Right cardiac atrium (tissue), 5 donors: ENCODE data around the gene RO60. TPM values are rescaled to one million over a fixed set of nuclear protein-coding genes. Genes with fewer than 3 reads are reported as not detected.

Source experiments
- polyA plus RNA-seq: library from polyadenylated mRNA; stranded (reverse); fragments of 200-250 nt; gene quantifications from one replicate; pipeline ENCODE4 v1.2.3, GENCODE V29; 2013
- total RNA-seq, 4 donors: library from RNA; stranded (reverse); fragmentation: NEBNext Ultra II Directional; extraction: Animal tissue kit (Norgen Biotek cat#: 25700); gene quantifications; one replicate each; pipeline ENCODE4 v1.2.1, GENCODE V29; 2021
- donor health status: healthy with polysubstance abuse.
- donor health status: DM: no; HTN: yes; CAD: no.
- donor health status: DM: no; HTN: no; CAD: no.
- donor health status: DM: no; HTN: yes; CAD: no; lungs with severe emphysema.
- donor health status: DM: yes; HTN: yes; CAD: no.

The RO60 gene
- total and polyA plus RNA-seq, 5 donors: 11.1 to 60.8 (median 56.7) TPM

Other genes starting within 250 kb of the RO60 start
- gene UCHL5, start 252 bp upstream of the RO60 start, total RNA-seq: 10 to 100 TPM; 34.2 to 39.4 (median 36.7) TPM
- gene UCHL5, start 252 bp upstream of the RO60 start, polyA plus RNA-seq: 26.9 TPM
- 10 to 100 TPM; 25.3 to 32.7 (median 30.2) TPM for gene GLRX2, start 45.8 kb downstream of the RO60 start, total RNA-seq
- gene GLRX2, start 45.8 kb downstream of the RO60 start, polyA plus RNA-seq: 37.3 TPM
- 10 to 100 TPM; 53.5 to 60.9 (median 55.4) TPM for gene CDC73, start 62.4 kb downstream of the RO60 start, total RNA-seq
- 12.4 TPM for gene CDC73, start 62.4 kb downstream of the RO60 start, polyA plus RNA-seq
- gene B3GALT2, start 127.0 kb downstream of the RO60 start, total RNA-seq: 10 to 100 TPM; 36.4 to 73.5 (median 57.0) TPM
- gene B3GALT2, start 127.0 kb downstream of the RO60 start, polyA plus RNA-seq: 25.5 TPM